ENCODE data around the gene WDR81.
A peak's percentile ranks its signal among the peaks of the same experiment; 100 is the strongest.
"Not testable (repeated sequence)": the region's sequence is repeated elsewhere in the genome, so short reads cannot be mapped to it uniquely, and the experiment has no call there.

Gene WDR81

DNA sequence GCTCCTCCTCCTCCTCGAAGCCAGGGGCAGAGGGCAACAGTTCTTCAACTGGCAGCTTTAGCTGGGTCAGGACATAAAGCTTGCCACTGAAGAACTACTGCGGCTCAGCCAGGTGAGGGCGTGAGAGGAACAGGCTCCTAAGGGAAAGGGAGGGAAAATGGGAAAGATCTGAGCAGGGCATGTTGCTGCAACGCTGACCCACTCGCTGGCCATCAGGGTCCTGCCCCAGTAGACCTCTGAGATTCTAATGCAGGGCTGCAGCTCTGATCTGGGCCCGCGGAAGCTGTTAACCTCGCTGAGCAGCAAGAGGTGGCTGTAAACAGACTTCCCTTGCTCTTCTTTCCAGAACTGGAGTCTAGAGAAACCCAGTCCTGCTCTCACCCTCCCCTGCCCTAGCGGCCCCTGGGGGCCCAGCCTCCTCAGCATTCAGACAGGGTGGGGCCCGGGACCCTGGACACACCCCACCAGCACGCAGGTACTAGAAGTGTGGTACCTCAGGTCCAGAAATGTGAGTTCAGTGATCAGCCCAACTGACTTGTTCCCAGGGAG is 10.6 kb upstream of the WDR81 start:
- no peak for FAIRE-seq

DNA sequence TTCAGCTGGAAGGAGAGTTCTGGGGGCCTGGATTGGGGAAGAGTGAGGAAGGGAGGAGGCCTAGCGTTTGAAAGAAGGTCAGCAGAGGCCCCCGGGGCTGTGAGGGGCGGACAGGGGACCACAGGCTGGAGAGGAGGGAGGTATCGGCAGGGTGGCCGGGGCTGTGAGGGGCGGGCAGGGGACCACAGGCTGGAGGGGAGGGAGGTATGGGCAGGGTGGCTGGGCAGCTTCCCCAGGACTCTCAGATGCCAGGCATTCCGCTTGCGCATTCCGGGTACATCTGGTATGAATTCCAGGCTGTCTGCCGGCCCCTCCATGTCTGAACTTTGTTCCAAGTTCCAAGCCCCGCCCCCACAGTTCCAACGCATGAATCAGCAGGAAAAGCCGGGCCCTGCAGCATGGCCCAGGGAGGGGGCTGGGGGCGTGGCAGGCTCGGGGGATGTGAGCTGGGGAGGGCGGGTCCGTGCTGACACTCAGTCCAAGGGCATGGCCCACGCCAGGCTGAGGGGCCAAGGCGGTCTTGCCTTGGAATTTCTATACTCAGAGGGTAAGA is 10.0 kb upstream of the WDR81 start:
- FAIRE-seq: no peak

DNA sequence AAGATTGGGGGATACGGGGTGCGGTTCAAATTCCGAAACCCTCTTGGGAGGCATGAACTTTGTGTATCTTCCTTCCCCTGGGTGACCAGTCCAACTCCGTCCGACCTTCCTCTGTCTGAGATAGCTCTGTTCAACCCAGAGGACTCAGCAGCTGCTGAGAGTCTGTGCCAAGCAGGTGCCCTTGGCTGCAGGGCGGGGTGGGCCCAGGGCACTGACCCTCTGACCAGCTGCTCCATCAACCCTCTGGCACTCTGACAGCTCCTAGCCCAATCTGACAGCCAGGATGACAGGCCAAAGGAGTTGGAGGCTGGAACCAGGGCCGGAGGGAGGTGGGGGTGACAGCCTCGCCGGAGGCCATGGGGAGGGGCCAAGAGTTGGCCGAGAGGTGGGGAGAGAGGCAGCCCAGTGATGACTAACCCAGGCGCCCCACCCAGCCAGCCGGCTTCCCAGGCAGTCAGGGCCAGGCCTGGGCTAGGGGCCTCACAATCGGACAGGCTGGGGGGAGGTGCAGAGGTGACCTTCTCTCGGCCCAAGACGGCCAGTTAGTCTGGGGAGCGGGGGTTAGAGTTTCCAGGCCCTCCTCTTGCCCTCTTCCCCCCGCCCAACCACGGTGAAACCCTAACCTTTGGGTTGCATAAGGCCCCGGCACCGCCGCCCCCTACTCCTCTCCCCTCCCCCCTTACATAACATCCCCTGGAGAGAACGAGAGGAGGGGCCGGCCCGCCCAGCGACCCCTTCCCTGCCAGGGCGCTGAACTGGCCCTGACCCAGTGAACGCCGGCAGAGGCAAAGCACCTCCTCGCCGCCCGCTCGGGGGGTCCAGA is 9.3 kb upstream of the WDR81 start:
- no peak for FAIRE-seq

DNA sequence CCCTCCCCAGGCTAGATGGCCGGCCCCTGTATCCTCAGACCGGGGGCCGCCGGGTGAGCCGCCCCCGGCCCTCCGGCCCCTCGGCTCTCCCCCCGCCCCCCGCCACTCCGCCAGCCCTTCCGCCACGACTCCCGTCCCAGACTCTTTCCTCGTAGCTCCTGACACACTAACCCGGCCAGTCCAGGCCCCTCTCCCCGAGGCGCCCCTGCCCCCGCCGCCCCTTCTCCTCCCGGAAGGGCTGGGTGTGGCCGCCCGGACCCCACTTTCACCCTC is 8.8 kb upstream of the WDR81 start:
- FAIRE-seq: no peak

DNA sequence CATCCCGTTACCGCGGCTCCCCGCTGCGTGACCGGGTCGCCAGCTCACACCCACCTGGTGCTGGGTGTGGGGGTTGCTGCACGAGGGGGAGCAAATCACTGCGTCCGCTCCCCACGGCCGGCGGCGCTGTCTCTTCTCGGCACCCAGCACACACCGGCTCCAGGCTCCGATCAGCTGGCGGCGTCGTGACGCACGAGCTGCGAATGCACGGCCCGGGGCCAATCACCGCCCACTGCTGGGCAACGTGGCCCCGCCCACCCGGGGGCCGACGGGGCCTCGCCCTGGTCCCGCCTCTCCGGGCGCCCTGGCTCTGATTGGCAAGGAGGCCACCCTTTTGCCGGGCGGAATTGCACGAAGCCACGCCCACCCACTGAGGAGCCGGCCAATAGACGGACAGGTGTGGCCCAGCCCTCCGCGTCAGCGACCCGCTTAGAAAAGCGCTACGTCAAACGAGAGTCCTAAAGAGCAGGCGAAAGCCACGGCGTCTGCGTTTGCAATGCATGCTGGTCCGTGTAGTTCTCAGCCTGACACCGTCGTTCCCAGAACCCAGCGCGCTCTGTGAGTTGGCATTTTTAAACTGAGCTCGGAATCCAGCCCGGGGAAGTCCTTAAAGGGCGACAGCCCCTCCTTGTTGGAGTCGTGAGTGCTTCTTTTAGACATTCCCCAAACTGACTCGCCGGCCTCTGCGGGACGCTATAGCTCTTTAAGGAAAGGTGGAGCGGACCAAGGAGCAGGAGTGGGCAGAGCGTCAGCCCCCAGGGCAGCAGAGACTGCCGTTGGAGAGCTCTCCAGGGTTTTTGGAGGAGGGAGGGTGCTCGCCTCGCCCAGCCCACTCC is 8.2 kb upstream of the WDR81 start:
- FAIRE-seq: peak; percentile 96

DNA sequence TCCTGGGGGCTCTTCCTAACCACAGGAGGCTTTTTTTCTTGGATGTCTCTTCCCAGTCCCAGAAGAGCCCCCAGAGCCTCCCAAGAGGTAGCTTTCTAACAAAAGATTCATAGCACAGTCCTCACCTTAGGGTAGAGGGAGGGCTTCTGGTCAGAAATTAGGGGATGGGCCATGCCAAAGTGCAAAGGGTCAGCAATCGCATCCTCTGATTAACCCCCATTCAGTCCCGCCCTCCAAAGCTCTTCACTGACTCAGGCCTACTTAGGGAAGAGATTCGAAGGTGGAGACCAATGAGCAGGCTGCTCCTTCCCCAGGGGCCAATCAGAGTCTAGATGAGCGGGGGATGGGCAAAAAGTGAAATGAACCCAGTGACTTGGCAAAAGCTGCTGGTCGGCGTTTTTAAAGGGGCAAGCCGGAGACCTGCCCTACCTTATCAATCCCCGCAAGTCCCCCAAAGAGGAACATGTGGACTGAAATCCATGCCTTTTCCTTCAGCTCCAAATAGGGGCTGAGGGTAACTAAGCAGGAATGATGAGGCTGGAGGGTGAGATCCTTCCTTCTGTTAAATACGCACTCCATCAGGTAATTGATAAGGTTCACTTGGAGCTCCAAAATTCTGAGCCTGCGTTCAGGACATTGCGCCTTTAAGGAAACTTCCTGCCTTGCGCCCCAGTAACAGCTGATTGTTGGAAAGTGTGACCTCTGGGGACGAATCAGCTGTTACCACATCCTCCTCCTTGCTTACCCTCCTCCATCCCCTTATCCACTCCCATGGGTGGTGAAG is 7.4 kb upstream of the WDR81 start:
- peak; percentile 96 for FAIRE-seq

DNA sequence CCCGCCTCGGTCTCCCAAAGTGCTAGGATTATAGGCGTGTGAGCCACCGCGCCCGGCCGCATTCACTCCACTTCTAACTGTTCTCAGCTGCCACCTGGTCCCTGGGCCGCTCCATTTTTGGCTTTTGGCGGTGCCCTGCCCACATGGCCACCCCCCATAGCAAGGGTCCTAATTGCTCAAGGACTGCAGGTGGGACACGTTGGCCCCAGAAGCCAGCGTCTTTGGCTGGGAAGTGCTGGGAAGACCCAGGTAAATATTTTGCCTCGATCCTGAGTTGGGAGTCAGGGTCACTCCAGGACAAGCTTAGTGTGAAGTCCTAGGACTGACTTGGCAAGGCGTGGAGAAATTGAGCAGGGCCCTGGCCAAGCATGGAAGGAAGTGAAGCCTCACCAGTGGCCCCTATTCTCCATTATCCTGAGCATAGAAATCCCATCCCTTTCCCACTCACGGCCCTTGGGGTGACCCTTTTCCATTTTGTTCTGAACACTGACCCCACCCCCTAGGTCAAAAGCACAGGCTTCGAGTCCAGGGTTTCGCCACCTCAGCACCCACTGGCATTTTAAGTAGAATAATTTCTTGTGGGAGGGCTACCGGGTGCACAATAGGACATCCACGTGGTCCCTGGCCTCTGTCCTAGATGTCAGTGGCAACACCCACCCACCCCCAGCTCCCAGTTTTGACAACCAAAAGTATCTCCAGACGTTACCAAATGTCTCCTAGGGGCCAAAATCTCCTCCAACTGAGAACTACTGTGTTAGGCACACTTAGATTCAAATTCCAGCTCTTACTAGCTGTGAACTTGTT is 5.9 kb upstream of the WDR81 start:
- FAIRE-seq: no peak

DNA sequence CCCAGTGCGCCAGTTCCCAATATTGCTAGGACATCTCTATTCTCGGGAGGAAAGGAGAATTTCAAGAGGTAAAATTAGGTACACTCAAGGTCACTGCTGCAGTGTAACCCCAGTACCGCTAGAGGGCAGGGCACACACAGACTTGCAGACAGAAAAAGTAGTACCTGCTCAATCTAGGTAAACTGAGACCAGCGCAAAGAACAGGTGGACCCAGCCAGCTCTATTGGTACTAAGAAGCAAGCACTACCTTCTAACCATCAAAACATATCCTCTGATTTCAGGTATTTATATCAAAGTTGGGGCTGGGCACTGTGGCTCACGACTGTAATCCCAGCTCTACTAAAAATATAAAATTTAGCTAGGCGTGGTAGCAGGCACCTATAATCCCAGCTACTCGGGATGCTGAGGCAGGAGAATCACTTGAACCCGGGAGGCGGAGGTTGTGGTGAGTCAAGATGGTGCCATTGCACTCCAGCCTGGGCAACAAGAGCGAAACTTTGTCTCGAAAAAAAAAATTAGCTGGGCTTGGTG is 3.6 kb upstream of the WDR81 start:
- FAIRE-seq: no peak

DNA sequence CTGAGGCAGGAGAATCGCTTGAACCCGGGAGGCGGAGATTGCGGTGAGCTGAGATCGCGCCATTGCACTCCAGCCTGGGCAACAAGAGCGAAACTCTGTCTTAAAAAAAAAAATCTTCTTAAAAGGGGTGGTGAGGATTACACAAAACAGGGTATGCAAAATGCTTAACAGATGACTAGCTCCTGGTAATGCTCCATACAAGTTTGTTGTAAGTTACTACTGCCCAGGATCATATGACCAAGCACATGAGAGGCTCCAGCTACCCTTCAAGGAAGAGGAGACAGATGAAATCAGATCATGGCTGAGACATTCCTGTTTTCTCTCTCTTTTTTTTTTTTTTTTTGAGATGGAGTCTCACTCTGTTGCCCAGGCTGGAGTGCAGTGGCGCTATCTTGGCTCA is 2.5 kb upstream of the WDR81 start:
- not testable (repeated sequence) for FAIRE-seq

DNA sequence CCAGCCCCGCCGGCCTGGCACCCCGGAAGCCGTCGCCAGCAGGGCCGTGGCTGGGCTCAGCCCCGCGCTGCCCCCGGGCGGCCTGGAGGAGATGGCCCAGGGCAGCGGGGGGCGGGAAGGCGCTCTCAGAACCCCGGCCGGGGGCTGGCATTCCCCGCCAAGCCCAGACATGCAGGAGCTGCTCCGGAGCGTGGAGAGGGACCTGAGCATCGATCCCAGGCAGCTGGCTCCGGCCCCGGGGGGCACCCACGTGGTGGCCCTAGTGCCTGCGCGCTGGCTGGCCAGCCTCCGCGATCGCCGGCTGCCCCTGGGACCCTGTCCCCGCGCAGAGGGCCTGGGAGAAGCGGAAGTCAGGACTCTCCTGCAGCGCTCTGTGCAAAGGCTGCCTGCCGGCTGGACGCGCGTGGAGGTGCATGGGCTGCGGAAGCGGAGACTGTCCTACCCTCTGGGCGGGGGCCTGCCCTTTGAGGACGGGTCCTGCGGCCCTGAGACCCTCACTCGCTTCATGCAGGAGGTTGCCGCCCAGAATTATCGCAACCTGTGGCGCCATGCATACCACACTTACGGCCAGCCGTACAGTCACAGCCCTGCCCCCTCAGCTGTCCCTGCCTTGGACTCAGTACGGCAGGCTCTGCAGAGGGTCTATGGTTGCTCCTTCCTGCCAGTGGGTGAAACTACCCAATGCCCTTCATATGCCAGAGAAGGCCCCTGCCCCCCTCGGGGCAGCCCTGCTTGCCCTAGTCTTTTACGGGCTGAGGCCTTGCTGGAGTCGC is 551 bp downstream of the WDR81 start:
- no peak for FAIRE-seq

DNA sequence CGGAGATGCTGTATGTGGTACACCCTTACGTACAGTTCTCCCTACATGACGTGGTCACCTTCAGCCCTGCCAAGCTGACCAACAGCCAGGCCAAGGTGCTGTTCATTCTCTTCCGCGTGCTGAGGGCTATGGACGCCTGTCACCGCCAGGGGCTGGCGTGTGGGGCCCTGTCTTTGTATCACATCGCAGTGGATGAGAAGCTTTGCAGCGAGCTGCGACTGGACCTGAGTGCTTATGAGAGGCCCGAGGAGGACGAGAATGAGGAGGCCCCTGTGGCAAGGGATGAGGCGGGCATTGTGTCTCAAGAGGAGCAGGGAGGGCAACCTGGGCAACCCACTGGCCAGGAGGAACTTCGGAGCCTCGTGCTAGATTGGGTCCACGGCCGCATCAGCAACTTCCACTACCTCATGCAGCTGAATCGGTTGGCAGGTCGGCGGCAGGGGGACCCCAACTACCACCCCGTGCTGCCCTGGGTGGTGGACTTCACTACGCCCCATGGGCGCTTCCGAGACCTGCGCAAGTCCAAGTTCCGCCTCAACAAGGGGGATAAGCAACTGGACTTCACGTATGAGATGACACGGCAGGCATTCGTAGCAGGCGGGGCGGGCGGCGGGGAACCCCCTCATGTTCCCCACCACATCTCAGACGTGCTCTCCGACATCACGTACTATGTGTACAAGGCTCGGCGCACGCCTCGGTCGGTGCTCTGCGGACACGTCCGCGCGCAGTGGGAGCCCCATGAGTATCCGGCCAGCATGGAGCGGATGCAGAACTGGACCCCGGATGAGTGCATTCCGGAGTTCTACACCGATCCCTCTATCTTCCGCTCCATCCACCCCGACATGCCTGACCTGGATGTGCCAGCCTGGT is 1.4 kb downstream of the WDR81 start:
- no peak for FAIRE-seq

DNA sequence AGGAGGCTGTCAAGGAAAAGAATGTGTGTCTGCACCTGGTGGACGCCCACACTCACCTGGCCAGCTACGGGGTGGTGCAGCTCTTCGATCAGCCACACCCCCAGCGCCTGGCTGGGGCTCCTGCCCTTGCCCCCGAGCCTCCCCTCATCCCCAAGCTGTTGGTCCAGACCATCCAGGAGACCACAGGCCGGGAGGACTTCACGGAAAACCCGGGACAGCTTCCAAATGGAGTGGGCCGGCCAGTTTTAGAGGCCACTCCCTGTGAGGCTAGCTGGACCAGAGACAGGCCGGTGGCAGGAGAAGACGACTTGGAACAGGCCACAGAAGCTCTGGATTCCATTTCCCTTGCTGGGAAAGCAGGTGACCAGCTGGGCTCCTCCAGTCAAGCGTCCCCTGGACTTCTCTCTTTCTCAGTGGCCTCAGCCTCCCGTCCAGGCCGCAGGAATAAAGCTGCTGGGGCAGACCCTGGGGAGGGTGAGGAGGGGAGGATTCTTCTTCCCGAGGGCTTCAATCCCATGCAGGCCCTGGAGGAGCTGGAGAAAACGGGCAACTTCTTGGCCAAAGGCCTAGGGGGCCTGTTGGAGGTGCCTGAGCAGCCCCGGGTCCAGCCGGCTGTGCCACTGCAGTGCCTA is 2.2 kb downstream of the WDR81 start:
- no peak for FAIRE-seq

DNA sequence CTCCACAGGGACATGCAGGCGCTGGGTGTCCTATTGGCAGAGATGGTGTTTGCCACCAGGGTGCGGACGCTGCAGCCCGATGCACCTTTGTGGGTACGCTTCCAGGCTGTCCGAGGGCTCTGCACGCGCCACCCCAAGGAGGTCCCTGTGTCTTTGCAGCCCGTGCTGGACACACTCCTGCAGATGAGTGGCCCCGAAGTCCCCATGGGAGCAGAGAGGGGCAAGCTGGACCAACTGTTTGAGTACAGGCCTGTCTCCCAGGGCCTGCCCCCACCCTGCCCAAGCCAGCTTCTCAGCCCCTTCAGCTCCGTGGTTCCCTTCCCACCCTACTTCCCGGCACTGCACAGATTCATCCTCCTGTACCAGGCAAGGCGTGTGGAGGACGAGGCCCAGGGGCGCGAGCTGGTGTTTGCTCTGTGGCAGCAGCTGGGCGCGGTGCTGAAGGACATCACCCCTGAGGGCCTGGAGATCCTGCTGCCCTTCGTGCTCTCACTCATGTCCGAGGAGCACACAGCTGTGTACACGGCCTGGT is 2.8 kb downstream of the WDR81 start:
- FAIRE-seq: no peak

DNA sequence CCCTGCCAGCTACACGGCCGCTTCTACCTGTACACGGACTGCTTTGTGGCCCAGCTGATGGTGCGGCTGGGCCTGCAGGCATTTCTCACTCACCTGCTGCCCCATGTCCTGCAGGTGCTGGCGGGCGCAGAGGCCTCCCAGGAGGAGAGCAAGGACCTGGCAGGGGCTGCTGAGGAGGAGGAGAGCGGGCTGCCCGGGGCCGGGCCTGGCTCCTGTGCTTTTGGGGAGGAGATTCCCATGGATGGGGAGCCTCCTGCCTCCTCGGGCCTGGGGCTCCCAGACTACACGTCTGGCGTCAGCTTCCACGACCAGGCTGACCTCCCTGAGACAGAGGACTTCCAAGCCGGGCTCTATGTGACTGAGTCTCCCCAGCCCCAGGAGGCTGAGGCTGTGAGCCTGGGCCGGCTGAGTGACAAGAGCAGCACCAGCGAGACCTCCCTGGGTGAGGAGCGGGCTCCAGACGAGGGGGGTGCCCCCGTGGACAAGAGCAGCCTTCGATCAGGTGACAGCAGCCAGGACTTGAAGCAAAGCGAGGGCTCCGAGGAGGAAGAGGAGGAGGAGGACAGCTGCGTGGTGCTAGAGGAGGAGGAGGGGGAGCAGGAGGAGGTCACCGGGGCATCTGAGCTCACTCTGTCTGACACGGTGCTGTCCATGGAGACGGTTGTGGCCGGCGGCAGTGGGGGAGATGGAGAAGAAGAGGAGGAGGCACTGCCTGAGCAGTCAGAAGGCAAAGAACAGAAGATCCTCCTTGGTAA is 3.5 kb downstream of the WDR81 start:
- FAIRE-seq: no peak

DNA sequence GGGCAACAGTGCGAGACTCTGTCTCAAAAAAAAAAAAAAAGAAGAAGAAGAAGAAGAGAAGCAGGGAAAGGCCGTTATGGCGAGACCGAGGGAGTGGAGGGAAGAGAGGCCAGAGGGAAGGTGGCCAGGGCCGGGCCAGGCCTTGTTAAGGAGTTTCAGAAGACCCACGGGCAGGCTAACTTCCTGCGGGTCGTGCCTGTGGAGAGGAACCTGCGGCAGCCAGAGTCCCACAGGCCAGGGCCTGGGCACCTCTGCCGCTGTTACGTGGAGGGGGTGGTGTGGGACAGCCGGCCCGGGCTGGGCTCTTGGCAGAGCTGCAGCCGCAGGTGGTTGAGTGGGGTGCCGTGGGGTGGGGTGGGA is 5.4 kb downstream of the WDR81 start:
- FAIRE-seq: no peak

DNA sequence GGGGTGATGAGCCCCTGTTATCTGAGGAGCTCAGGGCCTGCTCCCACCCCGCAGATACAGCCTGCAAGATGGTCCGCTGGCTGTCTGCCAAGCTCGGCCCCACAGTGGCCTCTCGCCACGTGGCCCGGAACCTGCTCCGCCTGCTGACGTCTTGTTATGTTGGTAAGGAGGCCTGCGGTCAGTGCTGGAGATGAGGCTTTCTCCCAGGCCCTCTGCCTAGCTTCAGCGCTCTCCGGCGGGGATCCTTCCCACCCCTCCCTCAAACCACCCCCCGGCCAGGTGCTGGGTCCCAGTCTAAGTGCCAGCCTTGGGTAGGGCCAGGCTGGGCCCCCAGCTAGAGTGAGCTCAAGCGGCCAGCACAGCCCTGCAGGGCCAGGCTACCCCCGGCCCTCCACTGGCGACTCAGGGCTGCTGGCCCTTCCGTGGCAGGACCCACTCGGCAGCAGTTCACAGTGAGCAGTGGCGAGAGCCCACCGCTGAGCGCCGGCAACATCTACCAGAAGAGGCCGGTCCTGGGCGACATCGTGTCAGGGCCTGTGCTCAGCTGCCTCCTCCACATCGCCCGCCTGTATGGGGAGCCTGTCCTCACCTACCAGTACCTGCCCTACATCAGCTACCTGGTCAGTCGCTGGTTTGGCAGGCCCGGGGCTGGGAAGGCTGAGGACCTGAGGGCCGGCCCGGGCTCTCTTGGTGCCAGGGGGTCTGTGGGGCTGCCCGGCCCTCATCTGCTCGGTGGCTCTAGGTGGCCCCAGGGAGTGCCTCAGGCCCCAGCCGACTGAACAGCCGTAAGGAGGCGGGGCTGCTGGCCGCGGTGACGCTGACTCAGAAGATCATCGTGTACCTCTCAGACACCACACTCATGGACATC is 6.1 kb downstream of the WDR81 start:
- FAIRE-seq: no peak

DNA sequence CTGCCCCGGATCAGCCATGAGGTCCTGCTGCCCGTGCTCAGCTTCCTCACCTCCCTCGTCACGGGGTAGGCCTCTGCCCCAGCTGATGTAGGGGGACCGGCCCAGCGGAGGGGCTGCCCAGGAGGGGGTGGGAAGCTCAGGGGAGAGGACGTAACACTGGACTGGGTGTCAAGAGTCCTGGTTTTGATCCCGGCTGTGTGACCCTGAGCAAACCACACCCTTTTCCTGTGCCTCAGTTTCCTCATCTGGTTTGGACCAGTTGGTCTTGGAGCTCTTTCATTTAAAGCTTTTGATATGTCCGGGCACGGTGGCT is 6.6 kb downstream of the WDR81 start:
- no peak for FAIRE-seq

Data from TTC549 (cell line).